ENCODE results near the gene TUFM. TPM values are rescaled to one million over a fixed set of nuclear protein-coding genes. Genes with fewer than 3 reads are reported as not detected.

The TUFM gene
- polyA plus RNA-seq, 1 donor from 2014 or later = 144 TPM

- H3K4me2 ChIP-seq (ENCODE audit: low read length) = no peak overlapping the region
- H3K79me2 ChIP-seq (replicated peaks; ENCODE audit: insufficient read depth, low read length) = peaks cover 23% of the 10 kb centered on the region
- no peaks in the 10 kb centered on the region for H3K36me3 ChIP-seq (ENCODE audit: insufficient read depth, low read length)
- no peak overlapping the region for H2AFZ ChIP-seq (ENCODE audit: low read depth, low read length)
- no peak overlapping the region for H3K27ac ChIP-seq (ENCODE audit: low read length)
- H3K9me2 ChIP-seq (ENCODE audit: insufficient read depth, low read length) = no peaks in the 10 kb centered on the region
- no peak for TF ChIP-seq RAD21 (conservative IDR thresholded peaks at IDR 0.05)
- TF ChIP-seq EP300 (conservative IDR thresholded peaks at IDR 0.05; ENCODE audit: poor library complexity, severe bottlenecking) = no peak
- TF ChIP-seq SMC3 (conservative IDR thresholded peaks at IDR 0.05; ENCODE audit: poor library complexity) = no peak
- no peak for TF ChIP-seq CTCF (IDR thresholded peaks at IDR 0.05; ENCODE audit: poor library complexity, severe bottlenecking)
- TF ChIP-seq TAF1 (IDR thresholded peaks at IDR 0.05; ENCODE audit: low read depth) = no peak
- no peak for TF ChIP-seq EZH2 (IDR thresholded peaks at IDR 0.05; ENCODE audit: borderline replicate concordance, insufficient read depth, low read length, poor library complexity, severe bottlenecking)
- TF ChIP-seq POLR2AphosphoS5 (IDR thresholded peaks at IDR 0.05) = no peak
- H3F3A ChIP-seq (ENCODE audit: insufficient read depth, low read length, poor library complexity, severe bottlenecking) = no peaks in the 10 kb centered on the region
- H3K9me3 ChIP-seq (ENCODE audit: low read length) = no peaks in the 10 kb centered on the region
- H3K4me3 ChIP-seq (ENCODE audit: low read length) = no peak overlapping the region
- H3K9ac ChIP-seq (ENCODE audit: low read length) = no peak overlapping the region
- no peaks in the 10 kb centered on the region for H4K20me1 ChIP-seq (ENCODE audit: insufficient read depth)
- H3K27me3 ChIP-seq (ENCODE audit: insufficient read depth, low read depth, low read length) = no peaks in the 10 kb centered on the region
Observed at GRCh38 chr16:28843766-28844165, 2.4 kb downstream of the TUFM start.

- Histone ChIP-seq H3K79me2 (replicated peaks; ENCODE audit: insufficient read depth, low read length) (peaks cover 23% of the 10 kb centered on the region), H3K9me2 (ENCODE audit: insufficient read depth, low read length) (no peaks in the 10 kb centered on the region), H3K27me3 (ENCODE audit: insufficient read depth, low read depth, low read length) (no peaks in the 10 kb centered on the region), H3F3A (ENCODE audit: insufficient read depth, low read length, poor library complexity, severe bottlenecking) (no peaks in the 10 kb centered on the region), H3K9ac (ENCODE audit: low read length) (no peak overlapping the region), H2AFZ (ENCODE audit: low read depth, low read length) (no peak overlapping the region), H3K4me2 (ENCODE audit: low read length) (no peak overlapping the region), H4K20me1 (ENCODE audit: insufficient read depth) (no peaks in the 10 kb centered on the region), H3K27ac (ENCODE audit: low read length) (no peak overlapping the region), H3K4me3 (ENCODE audit: low read length) (no peak overlapping the region), H3K36me3 (ENCODE audit: insufficient read depth, low read length) (no peaks in the 10 kb centered on the region), H3K9me3 (ENCODE audit: low read length) (no peaks in the 10 kb centered on the region)
- no peak for TF ChIP-seq RAD21 (conservative IDR thresholded peaks at IDR 0.05)
- TF ChIP-seq MXI1 (conservative IDR thresholded peaks at IDR 0.05; ENCODE audit: poor library complexity, severe bottlenecking) = no peak
- TF ChIP-seq REST (IDR thresholded peaks at IDR 0.05; ENCODE audit: borderline replicate concordance) = no peak
- no peak for TF ChIP-seq CTCF (IDR thresholded peaks at IDR 0.05; ENCODE audit: poor library complexity, severe bottlenecking)
- no peak for TF ChIP-seq EZH2 (IDR thresholded peaks at IDR 0.05; ENCODE audit: borderline replicate concordance, insufficient read depth, low read length, poor library complexity, severe bottlenecking)
- TF ChIP-seq TAF1 (IDR thresholded peaks at IDR 0.05; ENCODE audit: low read depth) = no peak
- no peak for TF ChIP-seq POLR2AphosphoS5 (IDR thresholded peaks at IDR 0.05)
- no peak for TF ChIP-seq EP300 (conservative IDR thresholded peaks at IDR 0.05; ENCODE audit: poor library complexity, severe bottlenecking)
- TF ChIP-seq SMC3 (conservative IDR thresholded peaks at IDR 0.05; ENCODE audit: poor library complexity) = no peak
Observed at GRCh38 chr16:28842696-28843095, 3.5 kb downstream of the TUFM start.
